SK-N-DZ (cell line): ENCODE measurements around the gene EIF4ENIF1. TPM values are rescaled to one million over a fixed set of nuclear protein-coding genes. Genes with fewer than 3 reads are reported as not detected.
"Not testable (repeated sequence)": the region's sequence is repeated elsewhere in the genome, so short reads cannot be mapped to it uniquely, and the experiment has no call there.

Source experiments
- DNase-seq: peaks from one replicate; pipeline ENCODE4 v3.0.0-alpha.2; 2015; ENCODE audit warnings: low spot score
- polyA plus RNA-seq, 2 experiments: library from polyadenylated mRNA; depleted of rRNA; stranded (reverse); fragments of >200 nt; gene quantifications; 2 replicates each; pipeline ENCODE4 v1.2.3, GENCODE V29; 2014

Gene EIF4ENIF1
- polyA plus RNA-seq (2014; cell fraction: cytosol; rRNA removed), result 12.6 and 12.8 TPM in 2 replicates
- polyA plus RNA-seq (2014; cell fraction: nucleus; rRNA removed), result 25.6 and 34.3 TPM in 2 replicates

- peak; percentile 85 for DNase-seq
Measured at GRCh38 chr22:31489632-31490495, at the start of gene EIF4ENIF1. EIF4ENIF1 (minus strand) TSS chr22:31489842; CDS start chr22:31488718, 1,124 bp downstream.

GRCh38 chr22:31538815-31539214, 49.2 kb upstream of the EIF4ENIF1 start:
- DNase-seq, result no peak

- no peak for DNase-seq
Measured at GRCh38 chr22:31537019-31537535, 47.4 kb upstream of the EIF4ENIF1 start.

- no peak for DNase-seq
Measured at GRCh38 chr22:31533374-31533773, 43.7 kb upstream of the EIF4ENIF1 start.

GRCh38 chr22:31532060-31532459, 42.4 kb upstream of the EIF4ENIF1 start:
- DNase-seq, result no peak

GRCh38 chr22:31530823-31531195, 41.2 kb upstream of the EIF4ENIF1 start:
- no peak for DNase-seq

- no peak for DNase-seq
Measured at GRCh38 chr22:31526270-31526669, 36.6 kb upstream of the EIF4ENIF1 start.

- not testable (repeated sequence) for DNase-seq
Measured at GRCh38 chr22:31524132-31524531, 34.5 kb upstream of the EIF4ENIF1 start.

GRCh38 chr22:31520051-31520450, 30.4 kb upstream of the EIF4ENIF1 start:
- no peak for DNase-seq

GRCh38 chr22:31509061-31509762, 19.6 kb upstream of the EIF4ENIF1 start:
- DNase-seq, result no peak

- DNase-seq, result no peak
Measured at GRCh38 chr22:31508536-31508935, 18.9 kb upstream of the EIF4ENIF1 start.

- not testable (repeated sequence) for DNase-seq
Measured at GRCh38 chr22:31507517-31507916, 17.9 kb upstream of the EIF4ENIF1 start.

GRCh38 chr22:31504282-31504681, 14.6 kb upstream of the EIF4ENIF1 start:
- no peak for DNase-seq

GRCh38 chr22:31503211-31503964, 13.7 kb upstream of the EIF4ENIF1 start:
- no peak for DNase-seq

- DNase-seq, result no peak
Measured at GRCh38 chr22:31501738-31502137, 12.1 kb upstream of the EIF4ENIF1 start.

- no peak for DNase-seq
Measured at GRCh38 chr22:31497148-31497938, 7.7 kb upstream of the EIF4ENIF1 start.

GRCh38 chr22:31496735-31497146, 7.1 kb upstream of the EIF4ENIF1 start:
- DNase-seq, result no peak

GRCh38 chr22:31496007-31496734, 6.5 kb upstream of the EIF4ENIF1 start, which contains the start of gene SFI1:
SFI1 (plus strand) TSS chr22:31496536; CDS start chr22:31508285, 11,749 bp downstream.
- peak; percentile 91 for DNase-seq

- DNase-seq, result no peak
Measured at GRCh38 chr22:31495343-31495742, 5.7 kb upstream of the EIF4ENIF1 start.

GRCh38 chr22:31493355-31493754, 3.7 kb upstream of the EIF4ENIF1 start:
- DNase-seq, result not testable (repeated sequence)
